Keratinocyte (primary cell): ENCODE measurements around the gene HGFAC. TPM values are rescaled to one million over a fixed set of nuclear protein-coding genes. Genes with fewer than 3 reads are reported as not detected.

ENCODE experiments used
- DNase-seq: peaks from one replicate; pipeline ENCODE4 v3.0.0-alpha.2; 2011; ENCODE audit warnings: low read depth, missing footprints, low spot score
- FAIRE-seq: peaks from 2 replicates; lab custom pipeline; 2011; peaks lifted over from hg19 to GRCh38; lab: Jason Lieb, UNC
- H2AFZ ChIP-seq: 2 replicates; pipeline ENCODE4 v1.6.0; 2012; ENCODE audit warnings: low read length, control low read depth, inconsistent platforms; ENCODE audit not compliant: control insufficient read depth
- H3K27ac ChIP-seq: 2 replicates; pipeline ENCODE4 v1.5.1; 2011; ENCODE audit warnings: low read length; ENCODE audit not compliant: control insufficient read depth, insufficient read depth
- H3K27me3 ChIP-seq: 3 replicates; pipeline ENCODE4 v1.6.0; 2011; ENCODE audit warnings: low read length; ENCODE audit not compliant: control insufficient read depth, insufficient read depth; ENCODE audit errors: extremely low read depth
- H3K36me3 ChIP-seq, 2 experiments: 2 replicates in 1 of 2; 3 replicates in 1 of 2; pipeline ENCODE4 v1.5.1; 2011; ENCODE audit warnings: low read length in 2 of 2, mild to moderate bottlenecking in 1 of 2; ENCODE audit not compliant: control insufficient read depth in 2 of 2, insufficient read depth in 2 of 2; ENCODE audit errors: extremely low read depth in 1 of 2
- H3K4me1 ChIP-seq: 3 replicates; pipeline ENCODE4 v1.5.1; 2011; ENCODE audit warnings: low read length; ENCODE audit not compliant: control insufficient read depth, insufficient read depth; ENCODE audit errors: extremely low read depth
- H3K4me2 ChIP-seq: 3 replicates; pipeline ENCODE4 v1.6.0; 2011; ENCODE audit warnings: low read depth, low read length; ENCODE audit not compliant: control insufficient read depth, insufficient read depth; ENCODE audit errors: extremely low read depth
- H3K4me3 ChIP-seq, 3 experiments: fragments of 200-600 bp in 1 of 3; sonication (generic) in 1 of 3; 2 replicates in 2 of 3; 3 replicates in 1 of 3; pipeline ENCODE4 v1.5.1; 2011 to 2016; ENCODE audit warnings: low read length in 3 of 3, mild to moderate bottlenecking in 3 of 3, control low read depth in 2 of 3, inconsistent platforms in 1 of 3, low read depth in 1 of 3, mixed read lengths in 1 of 3, mixed run types in 1 of 3, moderate library complexity in 1 of 3; ENCODE audit not compliant: control insufficient read depth in 2 of 3, insufficient read depth in 2 of 3; ENCODE audit errors: extremely low read depth in 1 of 3
- H3K79me2 ChIP-seq: 2 replicates; pipeline ENCODE4 v1.6.0; 2012; ENCODE audit warnings: low read length; ENCODE audit not compliant: control insufficient read depth, insufficient read depth
- H3K9ac ChIP-seq: 3 replicates; pipeline ENCODE4 v1.6.0; 2011; ENCODE audit warnings: low read length; ENCODE audit not compliant: control insufficient read depth, insufficient read depth; ENCODE audit errors: extremely low read depth
- H3K9me1 ChIP-seq: 3 replicates; pipeline ENCODE4 v1.6.0; 2011; ENCODE audit warnings: low read length; ENCODE audit not compliant: control insufficient read depth, insufficient read depth; ENCODE audit errors: extremely low read depth
- H3K9me3 ChIP-seq: 2 replicates; pipeline ENCODE4 v1.5.1; 2012; ENCODE audit warnings: low read depth, low read length; ENCODE audit not compliant: control insufficient read depth
- H4K20me1 ChIP-seq: 3 replicates; pipeline ENCODE4 v1.6.0; 2011; ENCODE audit warnings: low read length; ENCODE audit not compliant: control insufficient read depth, insufficient read depth; ENCODE audit errors: extremely low read depth
- EZH2 ChIP-seq: IDR thresholded peaks from one replicate; pipeline ENCODE4 v1.6.1; 2012; ENCODE audit warnings: inconsistent platforms, mild to moderate bottlenecking, low read length, moderate library complexity
- dilution Hi-C: fragments of 300-500 bp; cut with MboI; formaldehyde crosslinking; loops from one replicate; pipeline ENCODE4 v1.7.0; 2020; ENCODE audit warnings: low sequenced_read_pairs; ENCODE audit not compliant: extremely low pct_ligation_motif_present
- polyA plus RNA-seq, 5 experiments: library from polyadenylated mRNA; depleted of rRNA in 3 of 5; stranded (reverse) in 3 of 5; stranded (forward) in 1 of 5; unstranded in 1 of 5; fragments of >200 nt; gene quantifications; 1 replicate in 1 of 5; 2 replicates in 3 of 5; 3 replicates in 1 of 5; pipeline versions ENCODE4 v1.2.1 to v1.2.3, GENCODE V29; 2011 to 2012; ENCODE audit warnings: missing spikeins in 2 of 5, low read depth in 1 of 5, low replicate concordance in 1 of 5
- TF ChIP-seq, protein P1 (sequence below), 3 experiments: IDR thresholded peaks in 1 of 3; conservative IDR thresholded peaks in 1 of 3; optimal IDR thresholded peaks in 1 of 3; 2 replicates in 2 of 3; 3 replicates in 1 of 3; pipeline versions ENCODE3 to v1.5.1; 2011; ENCODE audit warnings: low read length in 3 of 3, mild to moderate bottlenecking in 3 of 3, moderate library complexity in 2 of 3, control low read depth in 1 of 3, inconsistent platforms in 1 of 3; ENCODE audit not compliant: insufficient read depth in 2 of 3; ENCODE audit errors: extremely low read depth in 1 of 3

Gene HGFAC
- polyA plus RNA-seq, 1 donor (not counting 4 experiments of a cell fraction or from before 2014, with no cell fraction given): not detected

DNA sequence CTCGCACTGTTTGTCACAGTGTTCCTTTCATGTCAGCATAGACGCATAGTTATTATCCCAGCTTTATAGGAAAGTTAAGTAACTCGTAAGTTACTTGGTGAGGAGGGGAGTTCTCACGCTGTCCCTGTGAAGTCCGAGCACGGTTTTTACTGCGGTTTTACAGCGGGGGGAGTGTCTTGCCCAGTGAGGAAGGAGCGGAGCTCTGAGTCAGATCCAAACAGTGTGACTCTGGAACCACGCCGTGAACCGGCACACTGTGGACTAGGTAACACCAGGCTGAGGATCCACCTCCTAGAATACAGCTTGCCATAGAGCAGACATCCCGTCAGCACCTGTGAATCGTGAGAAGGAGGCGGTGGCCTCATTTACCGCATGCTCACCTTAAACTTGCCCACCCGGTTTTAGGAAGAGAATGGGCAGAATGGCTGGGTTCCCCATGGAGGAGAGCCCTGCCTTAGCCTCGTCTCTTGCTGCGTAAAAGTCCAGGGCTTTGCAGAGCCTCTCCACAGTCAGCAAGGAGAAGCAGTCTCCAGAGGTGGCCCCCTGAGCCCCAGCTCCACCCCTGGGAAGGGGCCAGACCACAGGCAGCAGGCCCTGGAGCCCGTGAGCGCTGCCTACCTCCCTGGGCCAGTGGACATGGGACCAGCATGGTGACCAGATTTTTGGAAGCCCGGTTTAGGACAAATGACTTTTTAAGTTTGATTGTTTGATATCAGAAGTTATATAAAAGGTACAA lies 40.2 kb upstream of the HGFAC start:
- Histone ChIP-seq H3K79me2 (peaks cover 49% of the 10 kb centered on the region), H4K20me1 (no peaks in the 10 kb centered on the region), H3K4me1 (no peaks in the 10 kb centered on the region), H3K27me3 (no peaks in the 10 kb centered on the region), H3K9me1 (peaks cover 2% of the 10 kb centered on the region), H2AFZ (no peak overlapping the region), H3K4me3 (no peak overlapping the region), H3K9ac (no peak overlapping the region), H3K4me2 (no peak overlapping the region), H3K36me3 (peaks cover 9 to 13% of the 10 kb centered on the region in 2 experiments), H3K9me3 (no peaks in the 10 kb centered on the region), H3K27ac (no peak overlapping the region)
- DNase-seq (no peak), FAIRE-seq (no peak)
- dilution Hi-C loops: no loop called here
- TF ChIP-seq, protein P1, sequence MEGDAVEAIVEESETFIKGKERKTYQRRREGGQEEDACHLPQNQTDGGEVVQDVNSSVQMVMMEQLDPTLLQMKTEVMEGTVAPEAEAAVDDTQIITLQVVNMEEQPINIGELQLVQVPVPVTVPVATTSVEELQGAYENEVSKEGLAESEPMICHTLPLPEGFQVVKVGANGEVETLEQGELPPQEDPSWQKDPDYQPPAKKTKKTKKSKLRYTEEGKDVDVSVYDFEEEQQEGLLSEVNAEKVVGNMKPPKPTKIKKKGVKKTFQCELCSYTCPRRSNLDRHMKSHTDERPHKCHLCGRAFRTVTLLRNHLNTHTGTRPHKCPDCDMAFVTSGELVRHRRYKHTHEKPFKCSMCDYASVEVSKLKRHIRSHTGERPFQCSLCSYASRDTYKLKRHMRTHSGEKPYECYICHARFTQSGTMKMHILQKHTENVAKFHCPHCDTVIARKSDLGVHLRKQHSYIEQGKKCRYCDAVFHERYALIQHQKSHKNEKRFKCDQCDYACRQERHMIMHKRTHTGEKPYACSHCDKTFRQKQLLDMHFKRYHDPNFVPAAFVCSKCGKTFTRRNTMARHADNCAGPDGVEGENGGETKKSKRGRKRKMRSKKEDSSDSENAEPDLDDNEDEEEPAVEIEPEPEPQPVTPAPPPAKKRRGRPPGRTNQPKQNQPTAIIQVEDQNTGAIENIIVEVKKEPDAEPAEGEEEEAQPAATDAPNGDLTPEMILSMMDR (optimal IDR thresholded peaks at IDR 0.05 in 1 of 3, IDR thresholded peaks at IDR 0.05 in 1 of 3, conservative IDR thresholded peaks at IDR 0.05 in 1 of 3; ENCODE audit: extremely low read depth in 1 of 3, insufficient read depth in 2 of 3, low read length in 3 of 3): no peak
- no peak for TF ChIP-seq EZH2

DNA sequence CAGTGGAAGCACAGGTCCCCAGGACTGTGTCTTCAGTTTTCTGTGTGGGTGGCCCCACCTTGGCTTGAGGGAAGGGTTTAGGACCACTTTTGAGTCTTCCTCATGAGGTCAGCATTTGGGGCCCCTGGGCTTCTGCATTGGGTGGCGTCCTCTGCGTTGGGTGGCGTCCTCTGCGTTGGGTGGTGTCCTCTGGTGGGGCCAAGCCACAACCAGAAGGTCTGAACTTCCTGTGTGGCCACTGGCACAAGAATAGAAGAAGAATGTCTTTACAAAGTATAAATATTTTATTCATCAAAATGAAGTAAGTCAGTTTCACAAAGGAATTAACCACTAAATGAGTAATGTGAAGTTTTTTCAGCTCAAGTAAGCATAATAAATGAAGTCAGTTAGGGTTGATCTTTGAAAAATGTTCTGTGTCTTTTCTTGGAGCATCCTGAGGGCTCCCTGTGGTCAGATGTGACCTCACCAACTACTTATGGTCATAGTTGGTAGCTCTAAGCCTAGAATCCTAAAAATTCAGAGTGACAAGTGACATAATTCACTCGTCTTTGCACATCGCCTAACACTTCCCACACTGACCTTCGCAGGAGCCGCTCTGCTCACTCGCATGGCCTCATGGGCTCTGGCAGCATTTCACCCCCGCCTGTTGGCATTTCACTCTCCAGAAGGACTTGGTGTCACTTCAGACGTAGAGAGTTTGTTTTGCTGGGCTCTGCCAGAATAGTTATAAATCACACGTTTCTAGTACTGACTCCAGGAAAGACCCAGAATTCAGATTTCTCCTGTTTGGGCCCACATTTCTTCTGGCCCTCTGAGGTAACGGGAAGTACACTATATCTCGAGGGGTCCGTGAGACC lies 39.0 kb upstream of the HGFAC start:
- DNase-seq: no peak
- Histone ChIP-seq H3K4me3 (no peak overlapping the region), H3K9me1 (no peaks in the 10 kb centered on the region), H3K27me3 (no peaks in the 10 kb centered on the region), H4K20me1 (no peaks in the 10 kb centered on the region), H3K27ac (no peak overlapping the region), H2AFZ (no peak overlapping the region), H3K4me1 (peaks cover 2% of the 10 kb centered on the region), H3K36me3 (peaks cover 13 to 14% of the 10 kb centered on the region in 2 experiments), H3K4me2 (no peak overlapping the region), H3K9me3 (no peaks in the 10 kb centered on the region), H3K9ac (no peak overlapping the region), H3K79me2 (peaks cover 46% of the 10 kb centered on the region)
- no peak for TF ChIP-seq EZH2
- TF ChIP-seq, protein P1 (optimal IDR thresholded peaks at IDR 0.05 in 1 of 3, IDR thresholded peaks at IDR 0.05 in 1 of 3, conservative IDR thresholded peaks at IDR 0.05 in 1 of 3; ENCODE audit: extremely low read depth in 1 of 3, insufficient read depth in 2 of 3, low read length in 3 of 3): no peak
- FAIRE-seq: no peak
- dilution Hi-C loops: no loop called here
